Inflammatory macrophage (primary cell): ENCODE results near the gene PRRC2C.
A peak's percentile ranks its signal among the peaks of the same experiment; 100 is the strongest.
"Not testable (repeated sequence)": the region's sequence is repeated elsewhere in the genome, so short reads cannot be mapped to it uniquely, and the experiment has no call there.

ENCODE experiments used
- DNase-seq, 2 donors: peaks; one replicate each; pipeline ENCODE4 v3.0.0-alpha.2; 2020 to 2022

The PRRC2C gene

DNA sequence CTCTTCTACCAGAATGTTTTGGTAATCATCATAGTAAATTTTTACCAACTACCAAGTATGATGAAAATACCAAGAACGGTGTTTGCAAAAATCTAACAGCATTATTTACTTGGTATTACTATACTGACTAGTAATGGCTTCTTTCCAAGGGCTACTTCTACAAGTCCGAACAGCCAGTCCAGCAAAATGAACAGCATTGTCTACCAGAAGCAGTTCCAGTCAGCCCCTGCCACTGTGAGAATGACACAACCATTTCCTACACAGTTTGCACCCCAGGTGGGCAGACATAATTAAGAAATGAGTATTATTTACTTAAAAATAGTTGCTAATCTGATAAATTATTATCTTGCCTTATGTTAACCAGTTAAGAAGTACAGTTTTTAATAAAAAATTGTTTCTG lies 102.9 kb downstream of the PRRC2C start:
- no peak for DNase-seq

DNA sequence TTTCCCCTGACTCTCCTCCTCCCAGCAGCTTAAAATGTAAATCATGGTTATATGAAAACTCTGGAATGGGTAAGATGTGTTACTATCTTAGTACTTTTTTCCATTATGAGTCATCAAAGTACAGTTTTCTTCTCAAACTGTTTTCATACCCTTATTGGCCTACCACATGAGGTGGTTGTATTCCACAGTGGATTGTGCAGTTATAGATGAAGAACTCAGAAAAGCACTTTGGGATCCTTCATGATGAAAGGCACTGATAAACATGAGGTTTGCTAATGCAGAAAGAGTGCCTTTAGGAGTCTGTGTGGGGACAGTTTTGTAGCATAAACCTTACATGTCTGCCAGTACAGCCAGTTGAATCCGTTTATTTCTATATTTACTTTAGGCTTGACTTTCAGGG lies 104.7 kb downstream of the PRRC2C start:
- DNase-seq, result no peak

DNA sequence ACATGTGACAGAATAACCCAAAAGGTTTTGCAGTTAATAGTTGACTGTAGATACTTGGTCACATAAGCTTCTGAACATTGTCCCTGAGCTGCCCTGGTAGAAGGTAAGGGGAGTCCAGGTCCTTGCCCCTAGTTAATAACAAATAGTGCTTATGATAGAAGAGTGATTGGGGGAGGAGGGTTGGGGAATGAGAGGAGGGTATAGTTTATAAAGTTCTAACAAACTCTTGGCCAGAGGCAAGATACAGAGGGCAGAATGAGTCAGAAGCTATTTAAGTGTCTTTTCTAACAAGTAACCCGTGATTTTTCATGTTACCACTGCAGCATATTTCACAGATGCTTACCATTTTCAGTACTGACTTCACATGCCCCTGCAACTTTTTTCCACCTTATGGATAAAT lies 110.0 kb downstream of the PRRC2C start:
- DNase-seq, result no peak

DNA sequence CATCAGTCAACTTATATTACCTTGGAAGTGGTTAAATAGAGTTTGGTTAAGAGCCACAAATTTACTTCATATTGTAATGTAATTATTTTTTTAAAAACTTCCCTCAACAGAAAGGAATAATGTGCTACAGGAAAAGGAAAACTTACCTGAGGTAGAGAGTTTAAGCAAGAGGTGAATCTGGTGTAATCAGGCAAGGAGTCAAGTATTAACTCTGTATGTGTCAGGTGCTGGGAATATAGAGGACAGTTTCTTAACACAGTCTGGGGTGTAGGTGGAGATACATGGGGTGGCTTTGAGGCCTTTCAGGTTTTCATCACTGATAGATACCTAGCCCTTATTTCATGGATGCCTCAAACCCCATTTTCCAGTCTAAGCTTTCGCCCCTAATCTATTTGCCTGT lies 110.8 kb downstream of the PRRC2C start:
- DNase-seq, result no peak

DNA sequence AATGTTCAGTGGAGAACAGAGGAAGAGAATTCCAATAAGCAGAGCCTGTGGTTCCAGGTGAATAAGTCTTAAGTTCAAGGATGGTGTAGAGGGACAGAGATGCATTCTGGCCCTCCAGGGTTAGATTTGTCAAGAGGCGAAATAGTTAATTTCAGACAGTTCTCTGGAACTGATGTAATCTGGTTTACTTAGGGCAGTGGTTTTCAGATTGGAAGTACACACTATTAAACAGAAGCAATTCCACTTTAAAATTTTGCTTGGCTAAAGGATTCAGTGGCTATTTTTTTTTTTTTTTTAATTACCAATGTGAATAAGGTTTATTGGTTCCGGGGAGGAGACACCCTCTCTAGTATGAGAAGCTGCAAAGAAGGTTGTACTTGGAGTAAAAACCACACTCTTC lies 111.4 kb downstream of the PRRC2C start:
- DNase-seq, result no peak

DNA sequence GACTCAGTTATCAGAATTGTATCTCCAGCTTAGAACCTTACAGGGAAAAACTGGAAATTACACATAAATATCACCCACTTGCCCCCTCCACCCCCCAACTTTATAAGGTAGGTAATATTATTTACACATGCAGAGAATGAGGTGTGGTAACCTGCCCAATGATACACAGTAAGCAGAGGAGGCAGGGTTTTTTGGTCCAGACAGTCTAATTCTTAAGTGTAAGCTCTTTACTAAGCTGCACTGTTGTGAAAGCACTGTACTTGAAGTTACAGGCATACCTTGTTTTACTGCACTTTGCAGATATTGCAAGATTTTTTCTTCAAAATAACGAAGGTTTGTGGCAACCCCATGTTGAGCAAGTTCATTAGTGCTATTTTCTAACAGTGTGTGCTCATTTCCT lies 111.9 kb downstream of the PRRC2C start:
- DNase-seq, result peak in 1 of 2 donors; percentile 15

DNA sequence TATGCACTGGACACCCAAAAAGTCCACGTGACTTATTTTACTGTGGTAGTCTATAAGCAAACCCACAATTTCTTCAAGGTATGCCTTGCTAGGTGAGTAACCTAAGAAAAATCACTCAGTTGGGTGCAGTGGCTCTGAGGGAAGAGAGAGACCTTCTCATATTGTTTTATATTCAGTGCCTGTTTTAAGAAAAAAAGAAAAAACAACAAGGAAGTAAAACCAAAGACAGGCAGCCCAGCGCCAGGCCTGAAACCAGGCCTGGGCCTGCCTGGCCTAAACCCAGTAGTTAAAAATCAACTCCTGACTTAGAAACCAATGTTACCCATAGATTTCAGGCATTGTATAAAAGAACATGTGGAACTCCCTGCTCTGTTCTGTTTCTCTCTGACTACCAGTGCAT lies 115.0 kb downstream of the PRRC2C start:
- not testable (repeated sequence) for DNase-seq

DNA sequence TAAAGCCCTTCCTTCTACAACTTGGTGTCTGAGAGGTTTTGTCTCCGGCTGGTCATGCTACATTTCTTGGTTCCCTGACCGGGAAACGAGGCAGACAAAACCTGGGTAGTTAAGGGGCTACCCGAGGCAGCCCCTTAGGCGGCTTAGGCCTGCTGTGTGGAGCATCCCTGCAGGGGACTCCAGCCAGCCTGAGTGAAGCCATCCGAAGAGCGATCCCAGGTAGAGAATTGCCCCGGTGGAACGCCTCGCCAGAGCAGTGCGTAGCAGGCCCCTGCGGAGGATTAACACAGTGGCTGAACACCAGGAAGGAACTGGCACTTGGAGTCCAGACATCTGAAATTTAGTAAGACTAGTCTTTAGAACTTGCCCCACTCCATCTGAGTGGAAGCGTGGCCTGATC lies 115.5 kb downstream of the PRRC2C start:
- DNase-seq, result no peak

DNA sequence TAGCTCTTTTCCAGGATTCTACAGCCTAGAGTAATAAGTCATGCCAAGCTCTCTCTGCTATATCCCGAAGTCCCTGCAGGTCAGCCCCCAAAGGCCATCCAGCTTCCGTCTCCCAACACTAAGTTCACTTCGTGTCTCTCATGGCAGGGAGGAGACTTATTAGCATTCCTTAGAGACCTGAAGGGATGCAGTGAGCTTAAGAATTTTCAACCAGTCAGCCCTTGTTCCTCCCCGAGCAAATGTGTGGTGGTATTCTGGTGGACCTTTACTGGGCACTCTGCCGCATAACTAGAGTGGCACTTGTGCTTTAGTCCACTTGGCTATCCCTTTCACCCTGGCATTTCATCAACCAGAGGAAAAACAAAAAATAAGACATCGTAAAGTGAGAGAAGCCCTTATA lies 117.7 kb downstream of the PRRC2C start:
- not testable (repeated sequence) for DNase-seq

DNA sequence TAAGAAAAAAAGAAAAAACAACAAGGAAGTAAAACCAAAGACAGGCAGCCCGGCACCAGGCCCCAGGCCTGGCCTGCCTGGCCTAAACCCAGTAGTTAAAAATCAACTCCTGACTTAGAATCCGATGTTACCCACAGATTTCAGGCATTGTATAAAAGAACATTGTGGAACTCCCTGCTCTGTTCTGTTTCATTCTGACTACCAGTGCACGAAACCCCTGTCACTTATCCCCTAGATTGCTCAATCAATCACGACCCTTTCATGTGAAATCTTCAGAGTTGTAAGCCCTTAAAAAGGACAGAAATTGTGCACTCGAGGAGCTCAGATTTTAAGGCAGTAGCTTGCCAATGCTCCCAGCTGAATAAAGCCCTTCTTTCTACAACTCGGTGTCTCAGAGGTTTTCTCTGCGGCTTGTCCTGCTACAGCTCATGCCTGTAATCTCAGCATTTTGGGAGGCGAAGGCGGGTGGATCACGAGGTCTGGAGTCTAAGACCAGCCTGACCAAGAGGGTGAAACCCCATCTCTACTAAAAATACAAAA lies 121.1 kb downstream of the PRRC2C start:
- DNase-seq, result no peak

DNA sequence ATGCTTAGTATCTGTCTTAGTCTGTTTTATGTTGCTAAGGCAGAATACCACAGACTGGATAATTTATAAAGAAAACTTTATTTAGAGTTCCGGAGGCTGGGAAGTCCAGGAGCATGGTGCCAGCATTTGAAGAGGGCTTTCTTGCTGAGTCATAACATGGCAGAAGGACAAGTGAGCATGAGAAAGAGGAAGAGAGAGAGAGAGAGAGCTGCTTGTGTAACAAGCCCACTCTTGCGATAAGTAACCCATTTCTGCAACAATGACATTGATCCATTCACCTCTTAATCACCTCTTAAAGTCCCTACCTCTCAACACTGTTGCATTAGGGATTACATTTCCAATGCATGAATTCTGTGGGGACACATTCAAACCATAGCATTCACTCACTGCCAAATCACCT lies 125.1 kb downstream of the PRRC2C start:
- DNase-seq, result peak in 1 of 2 donors; percentile 11

DNA sequence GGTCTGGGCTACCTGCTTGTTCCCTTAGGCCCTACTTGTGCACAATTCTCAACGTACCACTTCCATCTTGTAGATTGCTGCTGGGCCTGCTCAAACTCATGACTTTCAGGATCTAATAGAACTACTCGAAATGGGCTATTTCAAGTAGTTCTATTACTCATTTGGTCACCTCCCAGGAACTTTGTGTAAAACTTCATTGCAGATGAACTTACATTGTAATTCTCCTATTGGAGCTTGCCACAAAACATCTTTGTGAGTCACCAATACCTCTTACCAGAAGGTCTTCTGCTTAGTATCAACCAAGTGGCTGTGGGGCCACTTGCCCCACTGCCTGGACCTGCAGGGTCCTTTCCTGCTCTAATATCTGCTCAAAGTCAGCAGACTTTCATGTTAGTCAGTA lies 126.0 kb downstream of the PRRC2C start:
- no peak for DNase-seq

DNA sequence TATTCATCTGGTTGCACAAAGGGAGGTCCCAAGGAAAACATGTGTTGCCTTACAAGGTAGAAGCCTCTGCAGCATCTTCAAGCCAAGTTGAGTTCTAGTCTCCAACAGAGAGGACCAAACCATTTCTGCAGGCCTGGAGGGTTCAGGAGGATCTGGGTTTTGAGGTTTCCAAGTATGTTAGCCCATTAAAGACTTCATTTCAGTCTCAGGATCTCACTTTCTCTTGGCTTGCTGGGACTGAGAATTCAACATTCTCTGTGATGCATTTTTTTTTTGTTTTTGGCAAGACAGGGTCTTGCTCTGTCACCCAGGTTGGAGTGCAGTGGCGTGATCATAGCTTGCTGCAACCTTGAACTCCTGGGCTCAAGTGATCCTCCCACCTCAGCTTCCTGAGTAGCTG lies 128.0 kb downstream of the PRRC2C start:
- no peak for DNase-seq

DNA sequence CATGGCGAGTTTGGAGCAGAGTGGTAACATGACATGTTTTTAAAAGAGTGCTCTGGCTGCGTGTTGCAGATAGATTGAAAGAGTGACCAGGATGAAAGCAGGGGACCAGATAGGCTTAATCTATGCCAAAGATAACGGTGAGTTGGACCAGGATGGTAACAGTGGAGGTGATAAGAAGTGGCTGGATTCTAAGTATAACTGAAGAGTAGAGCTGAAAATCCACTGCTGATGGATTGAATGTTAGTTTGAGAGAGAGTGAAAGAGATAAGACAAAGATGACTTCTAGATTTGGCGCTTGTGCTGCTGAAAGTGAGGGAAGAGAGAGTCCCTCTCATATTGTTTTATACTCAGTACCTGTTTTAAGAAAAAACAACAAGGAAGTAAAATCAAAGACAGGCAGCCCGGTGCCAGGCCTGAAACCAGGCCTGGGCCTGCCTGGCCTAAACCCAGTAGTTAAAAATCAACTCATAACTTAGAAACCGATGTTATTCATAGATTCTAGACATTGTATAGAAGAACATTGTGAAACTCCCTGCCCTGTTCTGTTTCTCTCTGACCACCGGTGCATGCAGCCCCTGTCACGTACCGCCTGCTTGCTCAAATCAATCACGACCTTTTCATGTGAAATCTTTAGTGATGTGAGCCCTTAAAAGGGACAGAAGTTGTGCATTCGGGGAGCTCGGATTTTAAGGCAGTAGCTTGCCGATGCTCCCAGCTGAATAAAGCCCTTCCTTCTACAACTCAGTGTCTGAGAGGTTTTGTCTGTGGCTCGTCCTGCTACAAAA lies 130.0 kb downstream of the PRRC2C start:
- DNase-seq, result not testable (repeated sequence)

DNA sequence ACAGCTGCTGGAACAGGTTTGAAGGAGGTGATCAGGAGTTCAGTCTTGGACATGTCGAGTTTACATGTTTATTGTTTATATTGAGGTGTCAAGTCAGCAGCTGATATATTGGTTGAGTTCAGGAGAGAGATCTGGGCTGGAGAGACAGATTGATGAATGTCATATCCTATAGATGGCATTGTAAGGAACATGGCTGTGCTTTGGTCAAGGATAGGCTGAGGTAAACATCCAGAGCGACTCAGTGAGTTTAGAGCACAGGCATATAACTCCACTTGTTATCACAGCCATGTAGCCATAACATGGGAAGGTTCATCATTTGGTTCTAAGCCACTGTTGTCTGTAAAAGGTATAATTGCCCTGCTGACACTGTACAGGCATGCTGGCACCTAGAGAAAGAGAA lies 131.3 kb downstream of the PRRC2C start:
- no peak for DNase-seq

DNA sequence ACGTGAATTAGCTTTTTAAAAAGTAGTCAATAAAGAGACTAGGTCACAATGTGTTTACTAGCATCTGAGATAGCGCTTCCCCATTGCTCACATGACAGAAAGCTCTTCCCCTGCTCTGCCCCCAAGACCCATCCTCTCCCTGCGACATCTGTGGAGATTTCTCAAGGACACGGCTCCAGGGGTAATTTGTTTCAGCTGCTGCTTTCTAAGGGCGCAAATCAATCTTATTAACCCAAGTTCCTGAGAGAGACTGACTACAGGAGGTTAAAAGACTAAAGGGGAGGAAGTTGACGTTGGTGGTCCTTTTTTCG lies 136.8 kb downstream of the PRRC2C start, which contains the start of gene MYOCOS:
Gene MYOCOS (plus strand): TSS at position 92 of the 311 bp plus-strand sequence. CDS start 1,641 bp downstream, outside the sequence.
- no peak for DNase-seq

DNA sequence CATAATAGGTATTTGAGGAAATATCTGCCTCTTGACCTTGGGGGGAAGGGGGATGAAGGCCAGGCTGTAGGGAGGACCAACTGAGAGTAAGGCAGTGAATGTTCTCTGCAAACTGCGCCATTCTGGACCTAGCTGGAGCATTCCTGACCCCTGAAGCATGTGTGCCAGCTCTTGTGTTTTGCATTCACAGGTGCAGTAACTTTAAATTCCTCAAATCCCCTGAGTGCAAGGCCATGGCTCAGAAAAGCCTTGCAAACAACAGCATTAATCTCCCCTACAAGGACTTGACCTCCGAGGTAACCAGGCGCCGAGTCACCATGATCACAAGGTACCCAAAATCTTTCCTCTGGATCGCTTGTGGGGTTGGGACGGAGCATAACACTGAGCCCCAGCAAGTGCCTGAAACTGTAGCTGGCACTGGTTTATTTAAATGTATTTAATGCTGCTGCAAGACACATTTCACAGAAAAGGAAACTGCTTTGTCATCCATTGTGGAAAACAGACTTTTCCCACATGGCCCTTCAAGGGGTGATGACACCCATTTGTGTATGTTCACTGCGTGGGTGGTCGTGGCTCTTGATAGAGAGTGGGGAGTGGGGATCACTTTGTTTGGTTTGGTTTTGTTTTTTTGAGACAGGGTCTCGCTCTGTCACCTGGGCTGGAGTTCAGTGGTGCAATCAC lies 138.5 kb downstream of the PRRC2C start:
- DNase-seq, result no peak

DNA sequence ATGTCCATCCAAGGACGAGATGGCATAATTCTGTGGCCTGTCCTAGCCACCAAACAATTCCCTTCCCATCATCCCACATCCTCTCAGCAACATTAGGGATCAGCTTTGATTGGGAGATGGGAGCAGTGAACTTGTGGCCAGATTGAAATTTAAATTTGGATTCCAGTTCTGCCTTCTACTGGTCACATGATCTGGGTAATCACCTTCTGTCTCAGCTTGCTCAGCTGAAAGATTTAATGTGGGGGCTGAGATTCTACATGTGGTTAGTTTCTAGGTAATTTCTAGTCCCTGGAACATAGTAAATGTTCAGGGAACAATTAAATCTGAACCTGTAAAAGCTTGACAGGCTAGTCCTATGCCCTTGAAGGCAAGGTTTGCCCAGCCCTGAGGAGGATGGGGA lies 139.9 kb downstream of the PRRC2C start:
- no peak for DNase-seq

DNA sequence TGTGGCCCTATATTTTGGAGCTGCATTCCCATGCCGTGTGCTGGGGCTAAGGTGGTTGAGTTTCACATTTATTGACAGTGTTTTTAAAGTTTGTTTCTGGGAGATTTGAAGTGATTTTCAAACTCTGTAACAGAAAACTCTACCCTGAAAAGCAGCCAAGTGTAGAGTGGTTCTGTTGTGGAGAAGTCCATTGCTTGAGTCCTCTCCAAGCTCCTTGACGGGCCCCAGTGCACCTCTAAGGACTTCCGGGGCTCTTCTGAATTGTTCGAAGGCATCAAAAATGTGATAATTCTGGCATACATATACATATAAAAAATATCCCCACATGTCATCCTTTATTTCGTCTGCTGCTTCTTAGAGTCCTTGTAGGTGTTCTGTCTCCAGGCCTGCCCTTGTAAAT lies 141.7 kb downstream of the PRRC2C start:
- DNase-seq, result no peak

DNA sequence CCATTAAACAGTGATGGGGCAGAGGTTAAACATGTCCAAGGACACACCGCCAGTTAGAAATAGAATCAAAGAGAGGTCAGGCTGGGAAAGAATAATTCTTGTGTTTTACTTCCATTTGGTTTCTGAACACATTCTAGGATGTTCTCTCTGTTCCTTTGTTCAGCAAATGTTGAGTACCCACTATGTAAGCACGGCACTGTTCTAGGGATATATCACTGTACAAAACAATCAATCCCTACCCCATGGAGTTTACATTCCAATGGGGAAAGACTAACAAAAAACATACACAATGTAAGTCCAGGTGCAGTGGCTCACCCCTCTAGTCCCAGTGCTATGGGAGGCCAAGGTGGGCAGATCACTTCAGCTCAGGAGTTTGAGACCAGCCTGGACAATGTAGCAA lies 142.9 kb downstream of the PRRC2C start:
- no peak for DNase-seq

DNA sequence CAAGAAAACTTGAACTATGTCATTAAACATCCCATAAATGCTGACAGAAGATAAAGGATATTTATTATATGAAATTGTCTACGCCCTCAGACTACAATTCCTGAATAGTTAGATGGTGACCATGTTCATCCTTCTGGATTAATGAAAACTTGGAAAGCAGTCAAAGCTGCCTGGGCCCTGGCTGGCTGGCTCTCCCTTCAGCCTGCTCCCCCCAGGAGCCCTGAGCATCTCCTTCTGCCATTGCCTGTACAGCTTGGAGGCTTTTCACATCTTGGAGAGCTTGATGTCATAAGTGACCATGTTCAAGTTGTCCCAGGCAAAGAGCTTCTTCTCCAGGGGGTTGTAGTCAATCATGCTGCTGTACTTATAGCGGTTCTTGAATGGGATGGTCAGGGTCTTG lies 150.3 kb downstream of the PRRC2C start:
- DNase-seq, result no peak

DNA sequence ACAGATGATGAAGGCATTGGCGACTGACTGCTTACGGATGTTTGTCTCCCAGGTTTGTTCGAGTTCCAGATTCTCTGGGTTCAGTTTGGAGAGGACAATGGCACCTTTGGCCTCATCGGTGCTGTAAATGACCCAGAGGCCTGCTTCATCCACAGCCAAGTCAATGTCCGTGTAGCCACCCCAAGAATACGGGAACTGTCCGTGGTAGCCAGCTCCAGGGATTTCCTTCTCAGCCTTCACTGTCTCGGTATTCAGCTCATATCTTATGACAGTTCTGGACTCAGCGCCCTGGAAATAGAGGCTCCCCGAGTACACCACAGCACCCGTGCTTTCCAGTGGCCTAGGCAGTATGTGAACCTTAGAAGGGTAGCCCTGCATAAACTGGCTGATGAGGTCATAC lies 150.8 kb downstream of the PRRC2C start:
- no peak for DNase-seq

DNA sequence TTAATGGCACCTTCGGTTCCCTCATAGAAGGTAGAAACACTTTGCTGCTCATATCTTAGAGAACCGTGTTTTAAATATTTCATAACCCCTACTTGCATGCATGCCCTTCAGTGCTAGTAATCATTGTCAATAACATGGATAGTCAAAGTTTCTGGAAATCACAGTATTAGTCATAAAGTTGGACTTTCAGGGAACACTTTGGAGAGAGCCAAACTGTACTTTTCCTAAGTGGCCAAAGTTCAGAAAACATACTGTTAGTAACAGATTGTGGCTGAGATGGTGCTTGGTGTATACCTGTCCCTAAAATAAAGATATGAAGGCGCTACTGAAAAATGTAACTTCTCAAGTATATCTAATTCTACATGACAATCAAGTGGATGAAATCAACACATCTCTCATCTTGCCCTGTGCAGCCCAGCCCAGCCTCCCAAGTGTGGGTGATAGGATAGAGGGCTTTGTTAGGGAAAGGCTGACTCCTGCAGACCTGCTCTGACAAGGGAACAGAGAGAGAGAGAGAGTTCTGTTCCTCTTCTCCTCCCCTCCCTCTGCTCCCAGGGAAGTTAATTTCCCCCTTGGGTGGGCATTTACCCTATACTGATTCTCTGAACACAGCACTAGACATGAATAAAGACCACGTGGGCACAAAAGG lies 152.7 kb downstream of the PRRC2C start:
- no peak for DNase-seq

DNA sequence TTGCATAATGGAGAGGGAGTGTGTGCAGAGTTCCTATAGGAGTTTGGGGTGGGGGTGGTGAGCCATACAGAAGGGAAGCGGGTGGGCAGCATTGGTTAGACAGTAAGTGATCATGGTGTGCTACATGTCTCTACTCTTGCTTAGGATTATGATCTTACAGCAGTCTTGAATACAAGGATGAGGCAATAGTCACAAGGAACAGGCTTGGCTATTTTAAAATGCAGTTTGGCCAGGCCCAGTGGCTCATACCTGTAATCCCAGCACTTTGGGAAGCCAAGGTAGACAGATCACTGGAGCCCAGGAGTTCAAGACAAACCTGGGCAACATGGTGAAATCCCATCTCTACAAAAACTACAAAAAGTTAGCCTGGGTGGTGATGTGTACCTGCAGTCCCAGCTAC lies 154.9 kb downstream of the PRRC2C start:
- DNase-seq, result no peak
